SK-N-SH (cell line): Measurements from ENCODE around the gene UBE2E2.

ENCODE experiments used
- EP300 ChIP-seq, 2 experiments: IDR thresholded peaks; 2 replicates each; pipeline versions ENCODE4 v1.4.0 to v1.6.1; 2012; ENCODE audit warnings: borderline replicate concordance in 1 of 2, low read depth in 1 of 2, low read length in 1 of 2
- MXI1 ChIP-seq: IDR thresholded peaks from 2 replicates; pipeline ENCODE4 v1.6.1; 2012; ENCODE audit warnings: mild to moderate bottlenecking, low read depth, low read length, improper control_type of control experiment
- RCOR1 ChIP-seq: fragments of 150-350 bp; IDR thresholded peaks from 2 replicates; pipeline ENCODE4 v1.6.1; 2017; ENCODE audit warnings: antibody characterized with exemption, low read length
- SMC3 ChIP-seq: IDR thresholded peaks from 2 replicates; pipeline ENCODE4 v1.6.1; 2012; ENCODE audit warnings: low read depth, low read length, improper control_type of control experiment
- TEAD4 ChIP-seq: IDR thresholded peaks from 2 replicates; pipeline ENCODE4 v1.4.0; 2012; ENCODE audit warnings: mild to moderate bottlenecking, borderline replicate concordance; ENCODE audit not compliant: insufficient read depth
- TF ChIP-seq, protein P1 (sequence below): fragments of 200-600 bp; sonication (generic); IDR thresholded peaks from 2 replicates; pipeline ENCODE4 v1.6.1; 2017; ENCODE audit warnings: antibody characterized with exemption, mild to moderate bottlenecking, moderate library complexity

DNA sequence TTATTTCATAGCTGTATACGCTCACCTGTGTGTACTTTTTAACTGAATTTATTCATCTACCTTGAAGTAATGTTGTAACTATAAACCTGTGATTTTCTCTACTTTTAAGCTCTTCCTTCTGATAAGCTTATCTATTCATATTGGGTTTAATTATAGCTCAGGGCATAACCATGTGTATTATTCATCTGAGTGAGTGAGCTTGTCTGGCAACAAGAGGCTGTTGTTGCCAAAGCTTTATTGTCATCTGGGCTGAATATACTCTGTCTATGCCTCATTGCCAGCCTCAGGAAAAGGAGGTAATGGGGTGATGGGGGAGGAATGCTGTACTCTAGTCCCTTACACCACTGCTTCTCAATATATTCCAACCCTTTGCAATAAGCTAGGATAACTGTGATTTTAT is 292.4 kb downstream of the UBE2E2 start:
- TF ChIP-seq TEAD4 (no peak), MXI1 (no peak), RCOR1 (no peak), EP300 (IDR thresholded peaks at IDR 0.05; ENCODE audit: borderline replicate concordance in 1 of 2, low read depth in 1 of 2, low read length in 1 of 2) (peak in 1 of 2 experiments; percentile 55; a peak in 1 of 4 replicates), SMC3 (no peak)
- TF ChIP-seq, protein P1, sequence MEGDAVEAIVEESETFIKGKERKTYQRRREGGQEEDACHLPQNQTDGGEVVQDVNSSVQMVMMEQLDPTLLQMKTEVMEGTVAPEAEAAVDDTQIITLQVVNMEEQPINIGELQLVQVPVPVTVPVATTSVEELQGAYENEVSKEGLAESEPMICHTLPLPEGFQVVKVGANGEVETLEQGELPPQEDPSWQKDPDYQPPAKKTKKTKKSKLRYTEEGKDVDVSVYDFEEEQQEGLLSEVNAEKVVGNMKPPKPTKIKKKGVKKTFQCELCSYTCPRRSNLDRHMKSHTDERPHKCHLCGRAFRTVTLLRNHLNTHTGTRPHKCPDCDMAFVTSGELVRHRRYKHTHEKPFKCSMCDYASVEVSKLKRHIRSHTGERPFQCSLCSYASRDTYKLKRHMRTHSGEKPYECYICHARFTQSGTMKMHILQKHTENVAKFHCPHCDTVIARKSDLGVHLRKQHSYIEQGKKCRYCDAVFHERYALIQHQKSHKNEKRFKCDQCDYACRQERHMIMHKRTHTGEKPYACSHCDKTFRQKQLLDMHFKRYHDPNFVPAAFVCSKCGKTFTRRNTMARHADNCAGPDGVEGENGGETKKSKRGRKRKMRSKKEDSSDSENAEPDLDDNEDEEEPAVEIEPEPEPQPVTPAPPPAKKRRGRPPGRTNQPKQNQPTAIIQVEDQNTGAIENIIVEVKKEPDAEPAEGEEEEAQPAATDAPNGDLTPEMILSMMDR, result no peak
